ENCODE data around the gene SHCBP1L. TPM values are rescaled to one million over a fixed set of nuclear protein-coding genes. Genes with fewer than 3 reads are reported as not detected.

The SHCBP1L gene
- total and polyA plus RNA-seq, 5 donors = 0.14 TPM; not detected in 4

GRCh38 chr1:182889997-182890396, 63.0 kb downstream of the SHCBP1L start:
- WGBS = 60% methylated on average over 6 of the region's 6 CpGs
- H3K9me3 ChIP-seq (ENCODE audit: control insufficient read depth, low read length) = no peaks in the 10 kb centered on the region
- no peak for DNase-seq
- H3K4me1 ChIP-seq (ENCODE audit: control insufficient read depth, insufficient read depth, low read length) = peaks cover 1% of the 10 kb centered on the region
- intact Hi-C loops (cut with DNase I) = no loop called here
- H3K27ac ChIP-seq (ENCODE audit: low read length) = no peak overlapping the region
- ATAC-seq = no peak
- no peaks in the 10 kb centered on the region for H3K27me3 ChIP-seq (ENCODE audit: control insufficient read depth, insufficient read depth)
- no peak overlapping the region for H3K4me3 ChIP-seq (ENCODE audit: low read length)

- no peak overlapping the region for H3K27ac ChIP-seq (ENCODE audit: low read length)
- intact Hi-C loops (cut with DNase I) = no loop called here
- no peak overlapping the region for H3K4me3 ChIP-seq (ENCODE audit: low read length)
- no peaks in the 10 kb centered on the region for H3K9me3 ChIP-seq (ENCODE audit: control insufficient read depth, low read length)
- WGBS = 80% methylated on average over 7 of the region's 7 CpGs
- no peak for ATAC-seq
- peaks cover 1% of the 10 kb centered on the region for H3K4me1 ChIP-seq (ENCODE audit: control insufficient read depth, insufficient read depth, low read length)
- H3K27me3 ChIP-seq (ENCODE audit: control insufficient read depth, insufficient read depth) = no peaks in the 10 kb centered on the region
- no peak for DNase-seq
These were observed 64.0 kb downstream of the SHCBP1L start for GRCh38 chr1:182888736-182889531.

- H3K4me3 ChIP-seq (ENCODE audit: low read length) = no peak overlapping the region
- DNase-seq (no peak), ATAC-seq (peak in 1 of 2 donors; percentile 46)
- H3K9me3 ChIP-seq (ENCODE audit: control insufficient read depth, low read length) = no peaks in the 10 kb centered on the region
- peaks cover 1% of the 10 kb centered on the region for H3K4me1 ChIP-seq (ENCODE audit: control insufficient read depth, insufficient read depth, low read length)
- no peaks in the 10 kb centered on the region for H3K27me3 ChIP-seq (ENCODE audit: control insufficient read depth, insufficient read depth)
- intact Hi-C loops (cut with DNase I) = no loop called here
- no peak overlapping the region for H3K27ac ChIP-seq (ENCODE audit: low read length)
- 98% methylated on average over 11 of the region's 11 CpGs for whole genome bisulfite sequencing
These were observed 66.0 kb downstream of the SHCBP1L start for GRCh38 chr1:182886985-182887384.

GRCh38 chr1:182885591-182885990, 67.4 kb downstream of the SHCBP1L start:
- ATAC-seq = no peak
- H3K4me3 ChIP-seq (ENCODE audit: low read length) = no peak overlapping the region
- no peaks in the 10 kb centered on the region for H3K27me3 ChIP-seq (ENCODE audit: control insufficient read depth, insufficient read depth)
- DNase-seq = no peak
- H3K4me1 ChIP-seq (ENCODE audit: control insufficient read depth, insufficient read depth, low read length) = peaks cover 1% of the 10 kb centered on the region
- intact Hi-C loops (cut with DNase I) = no loop called here
- 94% methylated on average over 3 of the region's 3 CpGs for WGBS
- H3K9me3 ChIP-seq (ENCODE audit: control insufficient read depth, low read length) = no peaks in the 10 kb centered on the region
- no peak overlapping the region for H3K27ac ChIP-seq (ENCODE audit: low read length)

GRCh38 chr1:182884872-182885271, 68.1 kb downstream of the SHCBP1L start:
- H3K27me3 ChIP-seq (ENCODE audit: control insufficient read depth, insufficient read depth) = no peaks in the 10 kb centered on the region
- H3K9me3 ChIP-seq (ENCODE audit: control insufficient read depth, low read length) = no peaks in the 10 kb centered on the region
- H3K27ac ChIP-seq (ENCODE audit: low read length) = no peak overlapping the region
- intact Hi-C loops (cut with DNase I) = no loop called here
- no peak for DNase-seq
- H3K4me3 ChIP-seq (ENCODE audit: low read length) = no peak overlapping the region
- H3K4me1 ChIP-seq (ENCODE audit: control insufficient read depth, insufficient read depth, low read length) = peaks cover 1% of the 10 kb centered on the region
- no peak for ATAC-seq

- Histone ChIP-seq H3K9me3 (ENCODE audit: control insufficient read depth, low read length) (no peaks in the 10 kb centered on the region), H3K27ac (ENCODE audit: low read length) (no peak overlapping the region), H3K4me3 (ENCODE audit: low read length) (no peak overlapping the region), H3K4me1 (ENCODE audit: control insufficient read depth, insufficient read depth, low read length) (no peaks in the 10 kb centered on the region), H3K27me3 (ENCODE audit: control insufficient read depth, insufficient read depth) (no peaks in the 10 kb centered on the region)
- no peak for ATAC-seq
- WGBS = 92% methylated on average over 7 of the region's 7 CpGs
- intact Hi-C loops (cut with DNase I) = no loop called here
- DNase-seq = no peak
These were observed 75.1 kb downstream of the SHCBP1L start for GRCh38 chr1:182877842-182878241.

- H3K4me1 ChIP-seq (ENCODE audit: control insufficient read depth, insufficient read depth, low read length) = no peaks in the 10 kb centered on the region
- ATAC-seq = no peak
- DNase-seq = no peak
- no peaks in the 10 kb centered on the region for H3K9me3 ChIP-seq (ENCODE audit: control insufficient read depth, low read length)
- H3K4me3 ChIP-seq (ENCODE audit: low read length) = no peak overlapping the region
- no peak overlapping the region for H3K27ac ChIP-seq (ENCODE audit: low read length)
- intact Hi-C loops (cut with DNase I) = no loop called here
- no peaks in the 10 kb centered on the region for H3K27me3 ChIP-seq (ENCODE audit: control insufficient read depth, insufficient read depth)
These were observed 75.6 kb downstream of the SHCBP1L start for GRCh38 chr1:182877331-182877730.

GRCh38 chr1:182875889-182876288, 77.1 kb downstream of the SHCBP1L start:
- Histone ChIP-seq H3K27me3 (ENCODE audit: control insufficient read depth, insufficient read depth) (no peaks in the 10 kb centered on the region), H3K27ac (ENCODE audit: low read length) (no peak overlapping the region), H3K4me3 (ENCODE audit: low read length) (no peak overlapping the region), H3K4me1 (ENCODE audit: control insufficient read depth, insufficient read depth, low read length) (no peaks in the 10 kb centered on the region), H3K9me3 (ENCODE audit: control insufficient read depth, low read length) (no peaks in the 10 kb centered on the region)
- intact Hi-C loops (cut with DNase I) = no loop called here
- ATAC-seq = no peak
- WGBS = 93% methylated on average over 2 of the region's 2 CpGs
- DNase-seq = no peak

- ATAC-seq (no peak), DNase-seq (no peak)
- no peak overlapping the region for H3K4me3 ChIP-seq (ENCODE audit: low read length)
- H3K27ac ChIP-seq (ENCODE audit: low read length) = no peak overlapping the region
- intact Hi-C loops (cut with DNase I) = no loop called here
- 99% methylated on average over 3 of the region's 3 CpGs for WGBS
- no peaks in the 10 kb centered on the region for H3K4me1 ChIP-seq (ENCODE audit: control insufficient read depth, insufficient read depth, low read length)
- H3K9me3 ChIP-seq (ENCODE audit: control insufficient read depth, low read length) = no peaks in the 10 kb centered on the region
- no peaks in the 10 kb centered on the region for H3K27me3 ChIP-seq (ENCODE audit: control insufficient read depth, insufficient read depth)
These were observed 80.1 kb downstream of the SHCBP1L start for GRCh38 chr1:182872881-182873280.

- WGBS = 97% methylated on average over 12 of the region's 12 CpGs
- no peak overlapping the region for H3K27ac ChIP-seq (ENCODE audit: low read length)
- intact Hi-C loops (cut with DNase I) = no loop called here
- H3K27me3 ChIP-seq (ENCODE audit: control insufficient read depth, insufficient read depth) = no peaks in the 10 kb centered on the region
- no peak for DNase-seq
- H3K4me1 ChIP-seq (ENCODE audit: control insufficient read depth, insufficient read depth, low read length) = no peaks in the 10 kb centered on the region
- no peaks in the 10 kb centered on the region for H3K9me3 ChIP-seq (ENCODE audit: control insufficient read depth, low read length)
- ATAC-seq = peak in 1 of 2 donors; percentile 29
- no peak overlapping the region for H3K4me3 ChIP-seq (ENCODE audit: low read length)
These were observed 83.7 kb downstream of the SHCBP1L start for GRCh38 chr1:182869241-182869666.

- Histone ChIP-seq H3K4me3 (ENCODE audit: low read length) (no peak overlapping the region), H3K27me3 (ENCODE audit: control insufficient read depth, insufficient read depth) (no peaks in the 10 kb centered on the region), H3K4me1 (ENCODE audit: control insufficient read depth, insufficient read depth, low read length) (no peaks in the 10 kb centered on the region), H3K27ac (ENCODE audit: low read length) (no peak overlapping the region), H3K9me3 (ENCODE audit: control insufficient read depth, low read length) (no peaks in the 10 kb centered on the region)
- DNase-seq = no peak
- ATAC-seq = no peak
- intact Hi-C loops (cut with DNase I) = no loop called here
These were observed 85.1 kb downstream of the SHCBP1L start for GRCh38 chr1:182867861-182868260.

GRCh38 chr1:182863940-182864339, 89.0 kb downstream of the SHCBP1L start:
- intact Hi-C loops (cut with DNase I) = no loop called here
- H3K4me3 ChIP-seq (ENCODE audit: low read length) = no peak overlapping the region
- H3K4me1 ChIP-seq (ENCODE audit: control insufficient read depth, insufficient read depth, low read length) = no peaks in the 10 kb centered on the region
- no peak overlapping the region for H3K27ac ChIP-seq (ENCODE audit: low read length)
- no peak for ATAC-seq
- no peaks in the 10 kb centered on the region for H3K27me3 ChIP-seq (ENCODE audit: control insufficient read depth, insufficient read depth)
- no peak for DNase-seq
- WGBS = 98% methylated on average over 5 of the region's 5 CpGs
- no peaks in the 10 kb centered on the region for H3K9me3 ChIP-seq (ENCODE audit: control insufficient read depth, low read length)

Measured in right cardiac atrium (tissue), 5 donors.